OCI-LY7 (cell line): ENCODE data around the gene PTPRM. TPM values are rescaled to one million over a fixed set of nuclear protein-coding genes. Genes with fewer than 3 reads are reported as not detected.

ENCODE experiments used
- BruUV-seq: library from RNA; stranded (reverse); fragments of 400-500 nt; replicated peaks from 2 replicates; lab custom pipeline; 2021; lab: Mats Ljungman, UMichigan
- CTCF ChIA-PET: fragments of 300-600 bp; sonication (Branson Sonifier 250); formaldehyde crosslinking; loops from one replicate; lab custom pipeline; 2022; ENCODE audit warnings: antibody characterized with exemption; ENCODE audit not compliant: unreplicated experiment; lab: Charles Lee
- POLR2A ChIA-PET: fragments of 300-600 bp; sonication (Branson Sonifier 250); formaldehyde crosslinking; loops from one replicate; lab custom pipeline; 2022; ENCODE audit warnings: antibody characterized with exemption; lab: Charles Lee
- DNase-seq: peaks from one replicate; pipeline ENCODE4 v3.0.0-alpha.2; 2015; ENCODE audit warnings: low spot score
- H2AFZ ChIP-seq: fragments of 200-600 bp; sonication (generic), shearing (Covaris generic); 2 replicates; pipeline ENCODE4 v1.6.1; 2014; ENCODE audit warnings: mild to moderate bottlenecking, antibody characterized with exemption, low read length, moderate library complexity
- H3K27ac ChIP-seq: fragments of 200-600 bp; sonication (generic); 2 replicates; pipeline ENCODE4 v1.5.1; 2014; ENCODE audit warnings: mixed run types, low read depth, mild to moderate bottlenecking, moderate library complexity, low read length, inconsistent platforms; ENCODE audit not compliant: poor library complexity, severe bottlenecking
- H3K36me3 ChIP-seq: fragments of 200-600 bp; sonication (generic); 2 replicates; pipeline ENCODE4 v1.6.1; 2014; ENCODE audit warnings: mild to moderate bottlenecking, antibody characterized with exemption, low read length, moderate library complexity, mixed read lengths; ENCODE audit not compliant: insufficient read depth
- H3K4me1 ChIP-seq: fragments of 200-600 bp; sonication (generic); 2 replicates; pipeline ENCODE4 v1.5.1; 2014; ENCODE audit warnings: mild to moderate bottlenecking, low read length; ENCODE audit not compliant: insufficient read depth, poor library complexity, severe bottlenecking
- H3K4me2 ChIP-seq: fragments of 200-600 bp; sonication (generic); 2 replicates; pipeline ENCODE4 v1.6.1; 2014; ENCODE audit warnings: mild to moderate bottlenecking, low read length
- H3K4me3 ChIP-seq: fragments of 200-600 bp; sonication (generic); 2 replicates; pipeline ENCODE4 v1.5.1; 2014; ENCODE audit warnings: mild to moderate bottlenecking, low read depth, low read length; ENCODE audit not compliant: poor library complexity, severe bottlenecking
- H3K79me2 ChIP-seq: fragments of 200-600 bp; sonication (generic); 2 replicates; pipeline ENCODE4 v1.6.1; 2016; ENCODE audit warnings: low read depth, mild to moderate bottlenecking, low read length, moderate library complexity, mixed read lengths; ENCODE audit not compliant: insufficient read depth
- H3K9me2 ChIP-seq: fragments of 200-600 bp; sonication (generic); 2 replicates; pipeline ENCODE4 v1.6.1; 2016; ENCODE audit warnings: mild to moderate bottlenecking, low read length, mixed read lengths; ENCODE audit not compliant: insufficient read depth
- H3K9me3 ChIP-seq: fragments of 200-600 bp; sonication (generic); 2 replicates; pipeline ENCODE4 v1.6.1; 2014; ENCODE audit warnings: mild to moderate bottlenecking, mixed run types, low read length, mixed read lengths
- H4K20me1 ChIP-seq: fragments of 200-600 bp; sonication (generic); 2 replicates; pipeline ENCODE4 v1.6.1; 2014; ENCODE audit warnings: mild to moderate bottlenecking, antibody characterized with exemption, low read length, moderate library complexity, mixed read lengths; ENCODE audit not compliant: insufficient read depth
- EZH2phosphoT487 ChIP-seq: fragments of 200-600 bp; sonication (generic); IDR thresholded peaks from 2 replicates; pipeline ENCODE4 v1.6.1; 2018; ENCODE audit warnings: low read depth, borderline replicate concordance, mild to moderate bottlenecking, mixed run types, antibody characterized with exemption, low read length, moderate library complexity, mixed read lengths
- intact Hi-C: fragments of 100-400 bp; cut with micrococcal nuclease; formaldehyde crosslinking; loops from one replicate; pipeline ENCODE4 v1.10.0; 2022; ENCODE audit not compliant: unreplicated experiment
- total RNA-seq, 2 experiments: library from RNA; depleted of rRNA in 1 of 2; stranded (reverse); fragments of >200 nt in 1 of 2; shearing (Covaris generic) in 1 of 2; gene quantifications; 2 replicates each; pipeline ENCODE4 v1.2.3, GENCODE V29; 2014 to 2022
- TF ChIP-seq, protein P1 (sequence below): fragments of 200-600 bp; sonication (generic); conservative IDR thresholded peaks from 2 replicates; pipeline ENCODE4 v1.5.1; 2014; ENCODE audit warnings: mild to moderate bottlenecking, antibody characterized with exemption, low read length, moderate library complexity, mixed read lengths

The PTPRM gene
- total RNA-seq, 2 experiments from 2014 or later: not detected

DNA sequence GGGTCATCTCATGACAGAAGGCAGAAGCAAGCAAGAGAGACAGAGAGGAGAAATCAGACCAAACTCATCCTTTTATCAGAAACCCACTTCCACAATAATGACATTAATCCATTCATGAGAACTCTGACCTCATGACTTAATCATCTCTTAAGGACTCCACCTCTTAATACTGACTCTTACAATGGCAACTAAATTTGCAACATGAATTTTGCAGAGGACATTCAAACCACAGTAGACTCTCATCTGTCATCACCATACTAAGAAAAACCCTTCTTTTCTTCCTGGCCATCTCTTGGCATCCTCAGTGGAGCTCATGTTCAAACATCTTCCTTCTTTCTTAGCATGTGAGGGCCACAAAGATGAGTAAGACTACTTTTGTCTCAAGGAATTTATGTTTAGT is 565.9 kb downstream of the PTPRM start:
- no peak for TF ChIP-seq EZH2phosphoT487
- ChIA-PET CTCF (no interaction called here), POLR2A (no interaction called here)
- Histone ChIP-seq H3K36me3 (no peaks in the 10 kb centered on the region), H3K9me3 (no peaks in the 10 kb centered on the region), H2AFZ (no peak overlapping the region), H3K27ac (no peak overlapping the region), H3K4me3 (no peak overlapping the region), H4K20me1 (no peaks in the 10 kb centered on the region), H3K4me2 (no peak overlapping the region), H3K9me2 (no peaks in the 10 kb centered on the region), H3K79me2 (no peaks in the 10 kb centered on the region), H3K4me1 (no peaks in the 10 kb centered on the region)
- no peak for DNase-seq
- BruUV-seq: no TSS peak
- intact Hi-C loops: no loop called here

DNA sequence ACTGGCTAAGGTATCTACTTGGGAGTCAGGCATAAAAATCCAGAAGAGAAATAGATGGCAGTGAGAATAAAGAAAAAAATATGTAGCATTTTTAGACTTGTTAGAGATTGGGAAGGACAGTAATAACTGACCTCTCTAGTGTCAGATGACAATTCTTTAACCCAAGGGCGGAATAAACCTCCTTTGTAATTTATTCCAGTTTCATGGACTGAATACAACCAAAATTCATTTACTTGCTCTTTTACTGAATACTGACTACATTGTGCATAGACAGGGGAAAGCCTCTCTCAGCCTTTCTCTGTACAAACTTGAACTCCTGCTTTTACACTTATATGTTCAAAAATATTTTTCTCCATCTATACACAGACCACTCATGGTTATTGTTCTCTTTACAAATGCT is 566.8 kb downstream of the PTPRM start:
- BruUV-seq: no TSS peak
- Histone ChIP-seq H3K9me2 (no peaks in the 10 kb centered on the region), H3K4me1 (no peaks in the 10 kb centered on the region), H3K36me3 (no peaks in the 10 kb centered on the region), H3K4me2 (no peak overlapping the region), H3K27ac (no peak overlapping the region), H3K9me3 (no peaks in the 10 kb centered on the region), H2AFZ (no peak overlapping the region), H4K20me1 (no peaks in the 10 kb centered on the region), H3K4me3 (no peak overlapping the region), H3K79me2 (no peaks in the 10 kb centered on the region)
- no peak for DNase-seq
- intact Hi-C loops: no loop called here
- ChIA-PET CTCF (no interaction called here), POLR2A (no interaction called here)
- TF ChIP-seq, protein P1, sequence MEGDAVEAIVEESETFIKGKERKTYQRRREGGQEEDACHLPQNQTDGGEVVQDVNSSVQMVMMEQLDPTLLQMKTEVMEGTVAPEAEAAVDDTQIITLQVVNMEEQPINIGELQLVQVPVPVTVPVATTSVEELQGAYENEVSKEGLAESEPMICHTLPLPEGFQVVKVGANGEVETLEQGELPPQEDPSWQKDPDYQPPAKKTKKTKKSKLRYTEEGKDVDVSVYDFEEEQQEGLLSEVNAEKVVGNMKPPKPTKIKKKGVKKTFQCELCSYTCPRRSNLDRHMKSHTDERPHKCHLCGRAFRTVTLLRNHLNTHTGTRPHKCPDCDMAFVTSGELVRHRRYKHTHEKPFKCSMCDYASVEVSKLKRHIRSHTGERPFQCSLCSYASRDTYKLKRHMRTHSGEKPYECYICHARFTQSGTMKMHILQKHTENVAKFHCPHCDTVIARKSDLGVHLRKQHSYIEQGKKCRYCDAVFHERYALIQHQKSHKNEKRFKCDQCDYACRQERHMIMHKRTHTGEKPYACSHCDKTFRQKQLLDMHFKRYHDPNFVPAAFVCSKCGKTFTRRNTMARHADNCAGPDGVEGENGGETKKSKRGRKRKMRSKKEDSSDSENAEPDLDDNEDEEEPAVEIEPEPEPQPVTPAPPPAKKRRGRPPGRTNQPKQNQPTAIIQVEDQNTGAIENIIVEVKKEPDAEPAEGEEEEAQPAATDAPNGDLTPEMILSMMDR: no peak
- TF ChIP-seq EZH2phosphoT487: no peak

DNA sequence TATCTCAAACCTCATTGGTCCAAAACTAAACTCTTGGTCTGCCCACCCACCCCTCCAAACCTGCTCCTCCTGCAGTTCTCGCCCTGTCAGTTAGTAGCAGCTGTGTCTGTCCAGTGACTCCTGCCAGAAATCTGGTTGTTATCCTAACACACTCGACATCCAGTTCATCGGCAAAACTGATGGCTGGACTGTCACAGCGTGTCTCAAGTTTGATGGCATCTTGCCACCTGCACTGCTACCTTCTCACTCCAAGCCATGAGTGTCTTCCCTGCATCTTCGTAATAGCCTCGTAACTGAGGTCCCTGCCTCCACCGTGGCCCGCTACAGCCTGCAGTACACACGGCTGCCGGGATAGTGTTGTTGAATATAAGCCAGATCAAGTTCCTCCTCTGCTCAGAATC is 572.0 kb downstream of the PTPRM start:
- Histone ChIP-seq H3K4me3 (no peak overlapping the region), H3K27ac (no peak overlapping the region), H2AFZ (no peak overlapping the region), H3K79me2 (no peaks in the 10 kb centered on the region), H3K4me2 (no peak overlapping the region), H3K36me3 (no peaks in the 10 kb centered on the region), H4K20me1 (no peaks in the 10 kb centered on the region), H3K9me2 (no peaks in the 10 kb centered on the region), H3K9me3 (no peaks in the 10 kb centered on the region), H3K4me1 (no peaks in the 10 kb centered on the region)
- ChIA-PET POLR2A (no interaction called here), CTCF (no interaction called here)
- BruUV-seq: no TSS peak
- intact Hi-C loops: no loop called here
- TF ChIP-seq EZH2phosphoT487: no peak
- TF ChIP-seq, protein P1: no peak
- DNase-seq: no peak
